HepG2 (cell line): ENCODE results near the gene R3HDM1. TPM values are rescaled to one million over a fixed set of nuclear protein-coding genes. Genes with fewer than 3 reads are reported as not detected.

Experiments used
- ATAC-seq: fragments of 200-7000 bp; cut with Tn5 transposase; 3 replicates; pipeline ENCODE4 v1.9.1; 2020; ENCODE audit warnings: mild to moderate bottlenecking, moderate library complexity
- BruUV-seq: library from RNA; stranded (reverse); fragments of 400-500 nt; replicated peaks from 2 replicates; lab custom pipeline; 2021; lab: Mats Ljungman, UMichigan
- CTCF ChIA-PET: fragments of 300-600 bp; formaldehyde crosslinking; extraction: SDS; loops from one replicate; lab custom pipeline; 2021; ENCODE audit warnings: low total read pairs, inconsistent platforms, low intra/inter-chr PET ratio; lab: Yijun Ruan, JAX
- POLR2A ChIA-PET: fragments of 350-600 bp; sonication (Branson Sonifier 250); formaldehyde crosslinking; loops from one replicate; lab custom pipeline; 2020; ENCODE audit warnings: antibody characterized with exemption, inconsistent platforms; lab: Yijun Ruan, JAX
- DNase-seq: peaks from one replicate; pipeline ENCODE4 v3.0.0-alpha.2; 2015; ENCODE audit warnings: low spot score
- FAIRE-seq: peaks from 3 replicates; lab custom pipeline; 2011; peaks lifted over from hg19 to GRCh38; lab: Jason Lieb, UNC
- H2AFZ ChIP-seq: one replicate; pipeline ENCODE4 v1.6.1; 2011; ENCODE audit warnings: low read length, inconsistent platforms
- H3K27ac ChIP-seq: fragments of 300-600 bp; 3 replicates; pipeline ENCODE4 v1.8.0; 2011; ENCODE audit warnings: mixed run types, mild to moderate bottlenecking, mixed read lengths, low read length, inconsistent platforms; ENCODE audit not compliant: insufficient read depth; ENCODE audit errors: extremely low read length
- H3K27me3 ChIP-seq, 2 experiments: fragments of 200-600 bp in 1 of 2; 2 replicates in 1 of 2; 3 replicates in 1 of 2; pipeline versions ENCODE4 v1.6.0 to v1.8.0; 2011; ENCODE audit warnings: low read length in 2 of 2, mild to moderate bottlenecking in 2 of 2, moderate library complexity in 2 of 2, inconsistent platforms in 1 of 2; ENCODE audit not compliant: insufficient read depth in 2 of 2, control insufficient read depth in 1 of 2
- H3K36me3 ChIP-seq, 2 experiments: fragments of 200-600 bp in 1 of 2; replicated peaks in 1 of 2; 2 replicates in 1 of 2; 3 replicates in 1 of 2; pipeline versions ENCODE4 v1.5.1 to v1.8.0; 2011; ENCODE audit warnings: low read length in 2 of 2, inconsistent platforms in 1 of 2; ENCODE audit not compliant: insufficient read depth in 2 of 2, control insufficient read depth in 1 of 2
- H3K4me1 ChIP-seq: 2 replicates; pipeline ENCODE4 v1.5.1; 2012; ENCODE audit warnings: low read length, inconsistent platforms; ENCODE audit not compliant: insufficient read depth
- H3K4me2 ChIP-seq: 2 replicates; pipeline ENCODE4 v1.6.0; 2011; ENCODE audit warnings: low read depth, low read length, inconsistent platforms
- H3K4me3 ChIP-seq, 3 experiments: fragments of 200-600 bp in 1 of 3; sonication (generic), shearing (Covaris generic) in 1 of 3; replicated peaks in 1 of 3; 2 replicates each; pipeline ENCODE4 v1.5.1; 2011 to 2016; ENCODE audit warnings: low read length in 3 of 3, inconsistent platforms in 2 of 3, low read depth in 2 of 3, mild to moderate bottlenecking in 2 of 3, control low read depth in 1 of 3, mixed read lengths in 1 of 3; ENCODE audit not compliant: insufficient read depth in 1 of 3
- H3K79me2 ChIP-seq: one replicate; pipeline ENCODE4 v1.6.1; 2011; ENCODE audit warnings: low read length, inconsistent platforms; ENCODE audit not compliant: insufficient read depth
- H3K9ac ChIP-seq: 2 replicates; pipeline ENCODE4 v1.6.0; 2011; ENCODE audit warnings: mild to moderate bottlenecking, low read depth, low read length, inconsistent platforms; ENCODE audit not compliant: insufficient read depth
- H3K9me3 ChIP-seq: 2 replicates; pipeline ENCODE4 v1.5.1; 2012; ENCODE audit warnings: mild to moderate bottlenecking, low read length
- H4K20me1 ChIP-seq: 2 replicates; pipeline ENCODE4 v1.6.0; 2011; ENCODE audit warnings: inconsistent platforms, mild to moderate bottlenecking, low read length, moderate library complexity; ENCODE audit not compliant: insufficient read depth
- CCDC6 ChIP-seq: sonication (generic); formaldehyde crosslinking; IDR thresholded peaks from 2 replicates; pipeline ENCODE4 v1.8.1; 2022; ENCODE audit warnings: mild to moderate bottlenecking, missing genetic modification reagents, moderate library complexity
- FOSL2 ChIP-seq: sonication (generic); formaldehyde crosslinking; IDR thresholded peaks from 2 replicates; pipeline ENCODE4 v1.4.0; 2020; ENCODE audit warnings: missing genetic modification reagents
- GPN1 ChIP-seq: sonication (generic); formaldehyde crosslinking; IDR thresholded peaks from 2 replicates; pipeline ENCODE4 v1.5.1; 2020; ENCODE audit warnings: missing genetic modification reagents, borderline replicate concordance
- KDM1A ChIP-seq: IDR thresholded peaks from 2 replicates; pipeline ENCODE4 v1.6.1; 2016; ENCODE audit warnings: missing compliant biosample characterization
- MAFF ChIP-seq: IDR thresholded peaks from 2 replicates; pipeline ENCODE4 v1.6.1; 2011; ENCODE audit warnings: low read depth, low read length, improper control_type of control experiment
- MAX ChIP-seq: IDR thresholded peaks from 2 replicates; pipeline ENCODE4 v1.6.1; 2012; ENCODE audit warnings: inconsistent platforms
- ZNF264 ChIP-seq: sonication (generic); formaldehyde crosslinking; IDR thresholded peaks from 2 replicates; pipeline ENCODE4 v1.4.0; 2020; ENCODE audit warnings: missing genetic modification reagents
- ZNF326 ChIP-seq: sonication (generic); formaldehyde crosslinking; IDR thresholded peaks from 2 replicates; pipeline ENCODE4 v1.4.0; 2020; ENCODE audit warnings: missing genetic modification reagents, borderline replicate concordance
- ZNF550 ChIP-seq: sonication (generic); formaldehyde crosslinking; IDR thresholded peaks from 2 replicates; pipeline ENCODE4 v1.4.0; 2020; ENCODE audit warnings: mild to moderate bottlenecking, missing genetic modification reagents, borderline replicate concordance
- ZNF558 ChIP-seq: sonication (generic); formaldehyde crosslinking; IDR thresholded peaks from 2 replicates; pipeline ENCODE4 v1.9.0; 2022; ENCODE audit warnings: mild to moderate bottlenecking, missing genetic modification reagents, borderline replicate concordance
- WGBS: methylation state at CpG from one replicate; pipeline ENCODE4 v1.1.6; 2017; ENCODE audit warnings: low lambda C conversion rate; 5-methylcytosine and 5-hydroxymethylcytosine counted together
- in situ Hi-C: cut with HindIII; loops from 2 replicates; pipeline ENCODE4 v1.10.0; 2017; ENCODE audit warnings: low pct_unique_long_range_greater_than_20kb; ENCODE audit not compliant: extremely low pct_ligation_motif_present
- intact Hi-C: fragments of 100-400 bp; cut with micrococcal nuclease; formaldehyde crosslinking; loops from one replicate; pipeline ENCODE4 v1.10.0; 2022; ENCODE audit not compliant: unreplicated experiment
- polyA plus RNA-seq, 8 experiments: library from polyadenylated mRNA; depleted of rRNA in 3 of 8; stranded (reverse) in 7 of 8; unstranded in 1 of 8; fragments of >200 nt; fragmentation: Illumina TruSeq in 4 of 8; extraction: Trizol in 4 of 8; gene quantifications; 2 replicates each; pipeline versions ENCODE4 v1.2.1 to v1.2.3, GENCODE V29; 2011 to 2016; ENCODE audit warnings: low read depth in 4 of 8, missing spikeins in 1 of 8, mixed read lengths in 1 of 8; ENCODE audit not compliant: insufficient read depth in 1 of 8
- total RNA-seq, 5 experiments: library from RNA; depleted of rRNA; stranded (reverse); fragments of >200 nt; fragmentation: Illumina TruSeq; extraction: Trizol; gene quantifications; 2 replicates each; pipeline ENCODE4 v1.2.3, GENCODE V29; 2016; ENCODE audit warnings: low read depth in 1 of 5
- TF ChIP-seq, protein P1 (sequence below): sonication (generic); formaldehyde crosslinking; IDR thresholded peaks from 2 replicates; pipeline ENCODE4 v1.5.1; 2020; ENCODE audit warnings: mild to moderate bottlenecking, missing genetic modification reagents

Gene R3HDM1
- total and polyA plus RNA-seq, 2 of the 13 experiments (the other 11 are each of a cell fraction or from before 2014, with no cell fraction given), result 15.7 to 54.3 TPM

- Histone ChIP-seq H4K20me1 (no peaks in the 10 kb centered on the region), H3K9me3 (no peaks in the 10 kb centered on the region), H3K4me1 (peaks cover 58% of the 10 kb centered on the region), H3K4me3 (peak overlapping the region; percentile 70 to 94 (median 87); a peak in 5 of 6 replicates), H3K27me3 (no peaks in the 10 kb centered on the region; a peak in 1 of 5 replicates), H3K36me3 (no peaks in the 10 kb centered on the region), H3K4me2 (peak overlapping the region; percentile 87), H3K9ac (peak overlapping the region; percentile 94), H2AFZ (no peak overlapping the region), H3K79me2 (peaks cover 74% of the 10 kb centered on the region), H3K27ac (peak overlapping the region; percentile 24)
- ATAC-seq, result no peak
- ChIA-PET CTCF (no interaction called here), POLR2A (no interaction called here)
- BruUV-seq, result TSS peak; percentile 54
- WGBS, result 33% methylated on average over 3 of the region's 3 CpGs
- no peak for FAIRE-seq
- DNase-seq, result no peak
- TF ChIP-seq ZNF326 (CRISPR knock-in tag) (no peak), FOSL2 (CRISPR knock-in tag) (no peak), ZNF264 (CRISPR knock-in tag) (no peak), GPN1 (CRISPR knock-in tag) (no peak), MAFF (no peak), ZNF558 (no peak), KDM1A (no peak), CCDC6 (CRISPR knock-in tag) (no peak), MAX (no peak), ZNF550 (CRISPR knock-in tag) (no peak)
- TF ChIP-seq, protein P1, sequence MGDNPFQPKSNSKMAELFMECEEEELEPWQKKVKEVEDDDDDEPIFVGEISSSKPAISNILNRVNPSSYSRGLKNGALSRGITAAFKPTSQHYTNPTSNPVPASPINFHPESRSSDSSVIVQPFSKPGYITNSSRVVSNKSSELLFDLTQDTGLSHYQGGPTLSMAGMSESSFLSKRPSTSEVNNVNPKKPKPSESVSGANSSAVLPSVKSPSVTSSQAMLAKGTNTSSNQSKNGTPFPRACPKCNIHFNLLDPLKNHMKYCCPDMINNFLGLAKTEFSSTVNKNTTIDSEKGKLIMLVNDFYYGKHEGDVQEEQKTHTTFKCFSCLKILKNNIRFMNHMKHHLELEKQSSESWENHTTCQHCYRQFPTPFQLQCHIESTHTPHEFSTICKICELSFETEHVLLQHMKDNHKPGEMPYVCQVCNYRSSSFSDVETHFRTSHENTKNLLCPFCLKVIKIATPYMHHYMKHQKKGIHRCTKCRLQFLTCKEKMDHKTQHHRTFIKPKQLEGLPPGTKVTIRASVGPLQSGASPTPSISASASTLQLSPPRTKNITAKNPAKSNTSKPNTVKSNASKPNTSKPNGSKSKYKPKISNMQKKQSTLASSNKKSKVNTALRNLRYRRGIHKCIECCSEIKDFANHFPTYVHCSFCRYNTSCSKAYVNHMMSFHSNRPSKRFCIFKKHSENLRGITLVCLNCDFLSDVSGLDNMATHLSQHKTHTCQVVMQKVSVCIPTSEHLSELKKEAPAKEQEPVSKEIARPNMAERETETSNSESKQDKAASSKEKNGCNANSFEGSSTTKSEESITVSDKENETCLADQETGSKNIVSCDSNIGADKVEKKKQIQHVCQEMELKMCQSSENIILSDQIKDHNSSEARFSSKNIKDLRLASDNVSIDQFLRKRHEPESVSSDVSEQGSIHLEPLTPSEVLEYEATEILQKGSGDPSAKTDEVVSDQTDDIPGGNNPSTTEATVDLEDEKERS (CRISPR knock-in tag), result no peak
- intact Hi-C loops, result loop anchor here (5.0 to 10.0 kb wide), 3 partner anchors 60 to 615 kb away; partner anchors contain the start of gene CCNT2
- in situ Hi-C loops, result no loop called here
Observed at GRCh38 chr2:135532581-135532980, 1.3 kb downstream of the R3HDM1 start.
